Progenitor cell of endocrine pancreas (in vitro differentiated cells): ENCODE measurements around the gene STK32B. TPM values are rescaled to one million over a fixed set of nuclear protein-coding genes. Genes with fewer than 3 reads are reported as not detected.

Source experiments
- DNase-seq: peaks from one replicate; pipeline ENCODE4 v3.0.0; 2021; ENCODE audit warnings: low spot score; ENCODE audit not compliant: unreplicated experiment
- H3K27ac Mint-ChIP-seq: 2 replicates; pipeline ENCODE4 v1.8.0; 2021; ENCODE audit warnings: mild to moderate bottlenecking, moderate library complexity, mixed read lengths
- H3K27me3 Mint-ChIP-seq: 2 replicates; pipeline ENCODE4 v1.8.0; 2021; ENCODE audit warnings: mixed read lengths
- H3K36me3 Mint-ChIP-seq: 2 replicates; pipeline ENCODE4 v1.8.0; 2022; ENCODE audit warnings: mixed read lengths; ENCODE audit not compliant: insufficient read depth
- H3K4me1 Mint-ChIP-seq: 2 replicates; pipeline ENCODE4 v1.8.0; 2021; ENCODE audit warnings: low read depth, mixed read lengths
- H3K4me3 Mint-ChIP-seq: 2 replicates; pipeline ENCODE4 v1.8.0; 2021; ENCODE audit warnings: low read depth, mild to moderate bottlenecking, moderate library complexity, mixed read lengths
- H3K9me3 Mint-ChIP-seq: 2 replicates; pipeline ENCODE4 v1.8.0; 2021; ENCODE audit warnings: low read depth, mixed read lengths
- total RNA-seq: library from RNA; stranded (reverse); gene quantifications from 2 replicates; pipeline ENCODE4 v1.2.1, GENCODE V29; 2021
- TF ChIP-seq, protein P1 (sequence below): fragments of 200-600 bp; sonication (generic); IDR thresholded peaks from one replicate; pipeline ENCODE4 v1.5.0; 2021; ENCODE audit warnings: antibody characterized with exemption, mild to moderate bottlenecking; ENCODE audit not compliant: unreplicated experiment

Gene STK32B
- total RNA-seq, 1 donor from 2014 or later, result 0.36 TPM

GRCh38 chr4:5096261-5096660 lies 45.0 kb downstream of the STK32B start:
- Mint-ChIP-seq H3K9me3 (no peaks in the 10 kb centered on the region), H3K36me3 (no peaks in the 10 kb centered on the region), H3K27me3 (peaks cover 18% of the 10 kb centered on the region), H3K4me1 (peaks cover 2% of the 10 kb centered on the region), H3K27ac (no peak overlapping the region), H3K4me3 (no peak overlapping the region)
- DNase-seq, result no peak
- TF ChIP-seq, protein P1, sequence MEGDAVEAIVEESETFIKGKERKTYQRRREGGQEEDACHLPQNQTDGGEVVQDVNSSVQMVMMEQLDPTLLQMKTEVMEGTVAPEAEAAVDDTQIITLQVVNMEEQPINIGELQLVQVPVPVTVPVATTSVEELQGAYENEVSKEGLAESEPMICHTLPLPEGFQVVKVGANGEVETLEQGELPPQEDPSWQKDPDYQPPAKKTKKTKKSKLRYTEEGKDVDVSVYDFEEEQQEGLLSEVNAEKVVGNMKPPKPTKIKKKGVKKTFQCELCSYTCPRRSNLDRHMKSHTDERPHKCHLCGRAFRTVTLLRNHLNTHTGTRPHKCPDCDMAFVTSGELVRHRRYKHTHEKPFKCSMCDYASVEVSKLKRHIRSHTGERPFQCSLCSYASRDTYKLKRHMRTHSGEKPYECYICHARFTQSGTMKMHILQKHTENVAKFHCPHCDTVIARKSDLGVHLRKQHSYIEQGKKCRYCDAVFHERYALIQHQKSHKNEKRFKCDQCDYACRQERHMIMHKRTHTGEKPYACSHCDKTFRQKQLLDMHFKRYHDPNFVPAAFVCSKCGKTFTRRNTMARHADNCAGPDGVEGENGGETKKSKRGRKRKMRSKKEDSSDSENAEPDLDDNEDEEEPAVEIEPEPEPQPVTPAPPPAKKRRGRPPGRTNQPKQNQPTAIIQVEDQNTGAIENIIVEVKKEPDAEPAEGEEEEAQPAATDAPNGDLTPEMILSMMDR, result no peak

DNA sequence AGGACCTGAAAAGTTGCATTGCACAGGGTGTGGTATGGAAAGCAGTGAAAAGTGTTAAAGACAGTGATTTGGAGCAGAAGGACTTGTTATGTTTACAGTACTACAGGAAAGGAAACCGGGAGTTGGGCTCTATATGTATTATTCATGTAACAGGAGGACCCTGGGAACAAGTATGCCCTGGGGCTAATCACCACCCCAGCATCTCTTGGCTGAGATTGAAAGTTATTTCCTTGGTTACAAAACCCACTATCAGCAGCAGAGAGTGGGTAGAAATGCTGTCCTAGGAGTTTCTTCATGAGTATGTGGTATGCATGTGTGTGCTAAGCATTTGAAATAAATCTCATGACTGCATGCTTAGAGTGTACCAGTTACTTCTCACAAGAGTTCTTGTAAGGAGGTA lies 46.9 kb downstream of the STK32B start:
- Mint-ChIP-seq H3K9me3 (no peaks in the 10 kb centered on the region), H3K4me3 (no peak overlapping the region), H3K27me3 (peaks cover 22% of the 10 kb centered on the region), H3K36me3 (no peaks in the 10 kb centered on the region), H3K27ac (no peak overlapping the region), H3K4me1 (peaks cover 2% of the 10 kb centered on the region)
- TF ChIP-seq, protein P1, result no peak
- no peak for DNase-seq

DNA sequence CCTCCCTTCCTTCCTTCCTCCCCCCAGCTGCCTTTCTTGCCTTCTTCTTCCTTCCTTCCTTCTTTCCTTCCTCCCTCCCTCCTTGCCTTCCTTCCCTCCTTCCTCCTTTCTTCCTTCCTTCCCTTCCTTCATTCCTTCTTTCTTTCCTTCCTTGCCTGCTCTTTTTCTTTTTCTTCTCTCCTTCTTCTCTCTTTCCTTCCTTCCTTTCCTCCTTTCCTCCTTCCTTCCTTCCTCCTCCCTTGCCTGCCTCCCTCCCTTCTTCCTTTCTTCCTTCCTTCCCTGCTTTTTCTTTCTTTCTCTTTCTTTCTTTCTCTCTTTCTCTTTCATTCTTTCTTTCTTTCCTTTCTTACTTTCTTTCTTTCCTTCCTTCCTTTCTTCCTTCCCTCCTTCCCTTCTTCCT lies 49.1 kb downstream of the STK32B start:
- DNase-seq, result no peak
- H3K27me3 Mint-ChIP-seq, result peaks cover 28% of the 10 kb centered on the region
- TF ChIP-seq, protein P1, result no peak
- H3K4me3 Mint-ChIP-seq, result no peak overlapping the region
- no peaks in the 10 kb centered on the region for H3K9me3 Mint-ChIP-seq
- no peak overlapping the region for H3K27ac Mint-ChIP-seq
- H3K36me3 Mint-ChIP-seq, result no peaks in the 10 kb centered on the region
- peaks cover 2% of the 10 kb centered on the region for H3K4me1 Mint-ChIP-seq

GRCh38 chr4:5100986-5101385 lies 49.7 kb downstream of the STK32B start:
- TF ChIP-seq, protein P1, result no peak
- Mint-ChIP-seq H3K27ac (no peak overlapping the region), H3K36me3 (no peaks in the 10 kb centered on the region), H3K4me3 (no peak overlapping the region), H3K27me3 (peaks cover 28% of the 10 kb centered on the region), H3K4me1 (peaks cover 2% of the 10 kb centered on the region), H3K9me3 (no peaks in the 10 kb centered on the region)
- no peak for DNase-seq

GRCh38 chr4:5101571-5101970 lies 50.3 kb downstream of the STK32B start:
- DNase-seq, result no peak
- Mint-ChIP-seq H3K4me3 (no peak overlapping the region), H3K36me3 (no peaks in the 10 kb centered on the region), H3K9me3 (no peaks in the 10 kb centered on the region), H3K4me1 (no peaks in the 10 kb centered on the region), H3K27ac (no peak overlapping the region), H3K27me3 (peaks cover 28% of the 10 kb centered on the region)
- TF ChIP-seq, protein P1, result no peak
